COLO829 (cell line): ENCODE data around the gene PNP.
"Not testable (repeated sequence)": the region's sequence is repeated elsewhere in the genome, so short reads cannot be mapped to it uniquely, and the experiment has no call there.

Source experiments
- DNase-seq: peaks from one replicate; pipeline ENCODE4 v3.0.0; 2012; ENCODE audit warnings: low spot score

The PNP gene

DNA sequence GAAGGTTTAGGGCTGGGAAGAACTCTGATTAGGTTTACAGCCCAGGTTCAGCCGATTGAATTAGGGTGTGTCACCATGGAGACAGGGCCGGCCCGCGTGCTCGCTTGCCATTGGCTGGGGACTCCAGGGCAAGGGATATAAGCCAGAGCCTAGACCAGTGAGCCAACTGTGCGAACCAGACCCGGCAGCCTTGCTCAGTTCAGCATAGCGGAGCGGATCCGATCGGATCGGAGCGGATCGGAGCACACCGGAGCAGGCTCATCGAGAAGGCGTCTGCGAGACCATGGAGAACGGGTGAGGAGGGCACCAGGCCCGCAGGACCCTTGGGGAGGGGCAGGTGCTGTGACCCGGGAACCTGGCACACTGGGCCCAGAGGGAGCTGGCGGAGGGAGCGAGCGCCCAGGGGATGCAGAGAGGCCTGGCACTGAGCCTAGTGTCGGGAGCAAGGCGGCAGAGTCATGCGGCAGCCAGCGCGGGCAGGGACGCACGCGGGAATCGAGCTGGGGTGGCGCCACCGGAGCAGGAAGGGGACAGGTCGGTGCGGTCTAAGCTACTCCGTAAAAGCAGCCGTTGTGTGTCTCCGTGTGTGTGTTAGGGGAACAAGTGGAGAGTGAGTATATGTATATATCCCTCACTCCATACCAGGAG, at the start of gene PNP:
TSS of gene PNP (plus strand) at position 165 of the 648 bp plus-strand sequence. CDS start at position 284, 119 bp downstream.
- peak; percentile 77 for DNase-seq

- DNase-seq = no peak
Observed at GRCh38 chr14:20419419-20419818, 49.8 kb upstream of the PNP start.

DNA sequence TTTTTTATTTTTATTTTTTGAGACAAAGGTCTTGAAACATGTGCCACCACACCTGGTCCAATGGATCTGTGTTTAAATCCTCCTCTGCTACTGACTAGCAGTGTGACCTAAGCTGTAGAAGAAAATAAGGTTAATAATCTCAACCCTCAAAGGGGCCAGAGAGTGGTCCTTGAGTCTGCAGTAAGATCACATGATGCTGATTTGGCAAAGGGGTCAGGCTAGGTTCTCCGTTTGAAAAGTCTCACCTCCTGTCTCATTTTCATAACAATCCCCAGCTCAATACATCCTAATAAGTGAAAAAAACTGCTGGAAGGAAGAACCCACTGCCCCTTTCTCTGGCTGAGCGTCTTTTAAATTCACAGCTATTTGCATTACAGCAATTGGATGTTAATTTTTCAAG, 47.9 kb upstream of the PNP start:
- no peak for DNase-seq

GRCh38 chr14:20422886-20423285, 46.3 kb upstream of the PNP start:
- DNase-seq = no peak

- DNase-seq = no peak
Observed at GRCh38 chr14:20424851-20425250, 44.4 kb upstream of the PNP start.

DNA sequence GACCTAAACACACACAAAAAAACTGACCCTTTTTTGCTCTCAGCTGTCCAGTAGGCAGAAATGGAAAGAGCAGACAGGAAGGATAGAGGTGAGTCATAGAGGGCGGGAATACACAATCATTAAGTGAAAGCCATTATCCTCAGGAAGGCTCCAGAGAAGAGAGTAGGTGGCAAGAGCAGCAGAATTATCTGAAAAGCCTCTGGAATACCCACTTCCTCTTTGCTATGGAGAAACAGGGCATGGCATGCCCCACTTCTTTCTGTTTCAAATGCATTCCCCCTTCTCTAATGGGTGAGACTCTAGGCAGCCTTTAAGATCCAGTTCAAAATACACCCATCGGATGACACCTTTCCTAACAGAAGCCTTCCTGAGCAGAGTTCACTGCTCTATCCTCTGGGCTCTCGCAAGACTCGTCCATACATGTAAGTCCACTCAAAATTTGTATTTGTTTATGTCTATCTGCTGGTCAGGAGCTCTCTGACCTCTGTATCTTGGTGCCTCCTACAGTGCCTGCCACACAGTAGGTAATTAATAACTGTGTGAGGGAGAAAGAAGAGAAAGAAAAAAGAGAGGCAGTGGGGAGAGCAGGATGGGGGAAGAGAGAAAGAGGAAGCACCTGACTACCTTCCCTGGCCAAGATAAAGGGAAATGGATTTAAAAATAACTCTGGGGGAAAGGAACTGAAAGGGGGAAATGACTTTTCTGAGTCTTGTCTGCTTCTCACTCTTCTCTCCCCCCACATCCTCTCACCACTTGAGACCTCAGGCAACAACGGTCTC, 41.8 kb upstream of the PNP start:
- peak; percentile 91 for DNase-seq

DNA sequence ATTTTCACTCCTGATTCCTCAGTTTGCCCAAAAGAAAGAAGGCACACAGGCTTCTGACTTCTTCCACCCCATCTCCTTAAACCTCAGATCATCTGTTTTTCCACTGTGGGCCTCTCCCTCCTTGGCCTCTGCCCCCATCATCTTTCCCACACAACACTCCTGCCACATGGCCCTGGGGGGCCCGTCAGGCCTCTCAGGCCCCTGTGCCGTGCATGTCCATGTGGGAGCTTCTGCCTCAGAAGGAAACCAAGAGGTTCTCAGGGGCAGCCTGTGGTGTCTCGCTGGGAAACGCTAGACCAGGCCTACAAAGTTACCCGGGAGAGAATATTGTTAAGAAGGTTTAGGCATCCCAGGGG, 41.2 kb upstream of the PNP start:
- DNase-seq = no peak

GRCh38 chr14:20428802-20429201, 40.4 kb upstream of the PNP start:
- no peak for DNase-seq

DNA sequence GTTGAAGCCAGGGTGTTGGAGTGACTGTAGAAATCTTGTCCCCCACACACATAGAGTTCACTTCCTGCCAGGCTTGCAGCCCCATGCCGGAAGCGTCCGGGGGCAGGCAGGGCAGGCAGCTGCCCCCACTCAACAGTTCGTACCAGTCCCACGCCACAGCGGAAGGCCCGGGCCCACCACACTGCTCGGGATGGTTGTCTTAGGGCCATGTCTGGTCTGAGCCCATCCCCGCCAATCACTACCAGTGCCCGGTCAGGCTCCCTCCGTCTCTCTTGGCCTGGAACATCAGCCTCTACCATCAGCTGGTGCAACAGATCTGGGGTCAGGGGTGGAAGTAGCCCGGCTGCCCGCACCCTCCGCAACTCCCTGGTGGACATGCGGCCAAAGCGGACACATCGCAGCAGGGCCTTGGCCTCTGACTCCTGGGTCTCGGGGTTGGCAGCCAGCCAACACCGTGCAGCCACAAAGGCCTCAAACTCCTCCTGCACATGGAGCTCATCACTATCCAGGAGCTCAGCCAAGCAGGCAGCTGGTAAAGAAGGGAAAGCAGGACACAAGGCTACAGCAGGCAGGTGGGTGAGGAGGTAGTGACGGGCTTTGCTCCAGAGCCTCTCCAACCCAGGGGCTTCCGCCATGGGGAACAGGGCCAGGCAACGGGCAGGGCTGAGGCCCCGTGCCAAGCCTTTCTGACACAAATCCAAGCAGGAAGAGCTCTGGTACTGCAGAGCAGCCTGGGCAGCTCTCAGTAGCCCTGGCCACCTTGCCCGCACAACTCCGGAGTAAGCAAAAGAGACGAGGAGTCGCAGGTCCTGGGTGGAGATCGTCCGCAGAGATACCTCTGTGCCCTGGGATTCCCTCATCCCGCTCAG, 39.2 kb upstream of the PNP start:
- DNase-seq = no peak

GRCh38 chr14:20434701-20435581, 34.3 kb upstream of the PNP start:
- no peak for DNase-seq

GRCh38 chr14:20435582-20436362, 33.4 kb upstream of the PNP start, which contains the start of gene KLHL33:
Gene KLHL33, minus strand, starts transcription at chr14:20436166. Its CDS starts 355 bp downstream, at chr14:20435811.
- DNase-seq = no peak

GRCh38 chr14:20436363-20436755, 32.8 kb upstream of the PNP start:
- DNase-seq = no peak

GRCh38 chr14:20438664-20439063, 30.5 kb upstream of the PNP start:
- no peak for DNase-seq

DNA sequence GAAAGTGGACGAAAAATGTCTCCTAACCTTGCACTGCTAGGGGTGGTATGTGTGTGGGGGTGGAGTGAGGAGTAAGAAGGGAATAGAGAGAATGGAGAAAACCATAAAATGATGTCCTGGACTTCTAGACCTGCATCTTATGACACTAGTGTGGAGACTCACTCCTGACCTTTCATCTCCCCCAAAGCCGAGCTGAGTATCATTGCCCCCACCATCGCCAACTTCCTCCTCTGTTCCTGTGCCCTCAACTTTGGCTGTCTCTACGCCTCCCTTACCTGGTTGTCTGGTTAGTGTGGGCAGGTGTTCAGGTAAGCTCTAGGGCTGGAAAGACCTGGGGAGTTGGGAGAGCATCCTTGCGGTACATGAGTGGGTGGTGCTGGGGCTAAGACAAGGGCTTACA, 28.7 kb upstream of the PNP start:
- DNase-seq = no peak

DNA sequence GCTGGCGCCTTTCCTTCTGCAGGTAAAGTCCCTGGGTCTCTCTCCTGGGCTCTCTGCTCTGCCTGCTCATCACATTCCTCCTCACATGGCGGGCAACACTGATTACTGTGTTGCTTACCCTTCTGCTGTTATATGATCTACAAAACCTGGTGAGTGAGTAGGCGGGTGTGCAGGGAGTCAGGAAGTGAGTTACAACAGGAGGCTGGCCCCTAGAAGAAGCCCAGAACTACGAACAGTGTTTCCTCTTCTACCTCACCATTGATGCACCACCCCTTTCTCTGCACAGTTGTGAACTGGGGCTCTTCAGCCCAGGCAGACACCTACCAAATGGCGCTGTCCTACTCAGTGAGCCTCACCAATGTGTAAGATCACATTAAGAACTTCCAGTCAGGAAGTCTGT, 28.3 kb upstream of the PNP start:
- no peak for DNase-seq

DNA sequence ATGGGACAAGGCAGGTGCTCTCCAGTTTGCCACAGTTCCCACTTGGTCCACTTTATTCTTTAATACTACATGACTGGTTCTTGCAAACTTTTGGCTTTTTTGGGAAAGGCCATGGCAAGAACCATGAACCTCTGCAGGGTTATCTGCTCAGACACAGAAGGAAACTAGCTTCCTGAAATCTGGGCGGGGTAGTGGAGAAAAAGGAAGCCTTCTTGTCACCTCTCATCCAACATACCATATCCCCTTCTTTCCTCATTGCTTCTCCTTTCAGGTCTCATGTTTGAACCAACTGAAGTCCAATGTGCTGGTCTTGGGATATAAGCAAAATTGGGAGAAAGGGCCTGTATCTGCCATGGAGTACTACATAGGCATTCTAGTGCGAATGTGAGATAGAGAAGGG, 27.7 kb upstream of the PNP start:
- no peak for DNase-seq

DNA sequence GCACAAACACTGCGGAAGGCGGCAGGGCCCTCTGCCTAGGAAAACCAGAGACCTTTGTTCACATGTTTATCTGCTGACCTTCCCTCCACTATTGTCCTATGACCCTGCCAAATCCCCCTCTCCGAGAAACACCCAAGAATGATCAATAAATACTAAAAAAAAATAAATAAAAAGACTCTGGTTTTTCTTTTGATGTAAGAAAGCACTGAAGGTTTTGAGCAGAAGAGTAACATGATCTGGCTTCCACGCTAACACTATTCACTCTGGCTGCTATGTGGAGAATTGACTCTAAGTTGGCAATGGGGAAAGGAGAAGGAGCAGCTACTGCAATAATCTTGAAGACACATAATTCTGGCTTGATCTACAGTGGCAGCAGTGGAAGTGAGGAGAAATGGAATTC, 25.6 kb upstream of the PNP start:
- DNase-seq = not testable (repeated sequence)

DNA sequence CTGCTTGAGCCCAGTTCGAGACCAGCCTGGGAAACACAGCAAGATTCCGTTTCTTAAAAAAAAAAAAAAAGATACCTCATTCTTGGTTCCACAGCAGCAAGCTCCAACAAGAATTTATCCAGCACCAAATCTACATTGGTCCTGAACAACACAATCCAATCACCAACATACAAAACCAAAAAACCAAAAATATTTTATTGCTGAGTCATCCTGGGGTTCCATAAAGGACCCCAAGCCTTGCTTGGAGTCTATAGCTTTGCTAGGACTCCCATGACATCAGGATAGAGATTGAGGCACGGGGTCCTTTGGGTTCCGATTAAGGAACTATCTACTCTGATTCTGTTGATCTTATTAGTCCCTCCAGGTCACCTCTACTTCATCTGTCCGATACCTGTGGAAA, 22.3 kb upstream of the PNP start:
- no peak for DNase-seq

GRCh38 chr14:20452831-20453230, 16.4 kb upstream of the PNP start:
- DNase-seq = not testable (repeated sequence)

DNA sequence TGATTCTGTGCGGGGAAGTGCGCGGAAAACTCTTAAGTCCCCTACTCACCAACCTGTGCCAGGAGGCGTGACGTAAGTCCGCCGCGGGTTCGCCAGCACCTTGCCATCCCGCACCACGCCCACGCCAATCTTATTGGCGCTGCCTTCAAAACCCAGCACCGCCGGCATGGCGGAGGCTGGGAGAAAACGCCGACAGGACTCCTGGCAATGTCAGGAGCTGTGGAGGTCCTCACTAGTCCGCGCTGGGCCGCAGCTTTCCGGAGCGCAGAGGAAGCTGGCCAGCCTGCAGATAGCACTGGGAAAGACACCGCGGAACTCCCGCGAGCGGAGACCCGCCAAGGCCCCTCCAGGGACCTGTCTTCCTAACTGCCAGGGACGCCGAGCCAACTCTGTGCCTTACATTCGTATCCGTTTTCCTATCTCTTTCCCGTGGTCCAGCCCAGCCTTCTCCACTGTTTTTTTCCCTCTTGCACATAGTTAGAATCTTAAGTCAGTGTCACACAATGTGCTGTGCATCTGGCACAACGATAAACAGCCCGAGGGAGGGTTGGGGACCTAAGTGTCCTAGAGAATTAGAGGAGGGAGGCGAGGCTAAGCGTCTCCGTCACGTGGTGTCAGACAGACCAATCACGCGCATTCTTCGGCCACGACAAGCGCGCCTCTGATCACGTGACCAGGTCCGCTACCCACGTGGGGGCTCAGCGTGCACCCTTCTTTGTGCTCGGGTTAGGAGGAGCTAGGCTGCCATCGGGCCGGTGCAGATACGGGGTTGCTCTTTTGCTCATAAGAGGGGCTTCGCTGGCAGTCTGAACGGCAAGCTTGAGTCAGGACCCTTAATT, 14.5 kb upstream of the PNP start, which contains the start of the genes APEX1 and OSGEP:
TSS of gene APEX1 (plus strand) at position 711 of the 839 bp plus-strand sequence. CDS start 420 bp downstream, outside the sequence.
TSS of gene OSGEP (minus strand) at position 297 of the 839 bp plus-strand sequence. CDS start at position 168, 129 bp downstream.
- peak; percentile 98 for DNase-seq
